ENCODE data around the gene AGFG2. TPM values are rescaled to one million over a fixed set of nuclear protein-coding genes. Genes with fewer than 3 reads are reported as not detected.

The AGFG2 gene
- total RNA-seq, 1 donor, result 19.3 TPM

- DNase-seq (ENCODE audit: low read depth), result no peak
- no peak overlapping the region for H3K4me3 ChIP-seq (ENCODE audit: low read depth, low read length)
- TF ChIP-seq CTCF (IDR thresholded peaks at IDR 0.05; ENCODE audit: insufficient read depth, low read length), result no peak
These were observed 25.7 kb upstream of the AGFG2 start for GRCh38 chr7:100513212-100513810.

- no peak for TF ChIP-seq CTCF (IDR thresholded peaks at IDR 0.05; ENCODE audit: insufficient read depth, low read length)
- peak; percentile 93 for DNase-seq (ENCODE audit: low read depth)
These were observed 23.9 kb upstream of the AGFG2 start for GRCh38 chr7:100515072-100515532.

GRCh38 chr7:100516135-100516812 is 22.7 kb upstream of the AGFG2 start:
- H3K4me3 ChIP-seq (ENCODE audit: low read depth, low read length), result no peak overlapping the region
- peak; percentile 97 for DNase-seq (ENCODE audit: low read depth)
- TF ChIP-seq CTCF (IDR thresholded peaks at IDR 0.05; ENCODE audit: insufficient read depth, low read length), result no peak

More at GRCh38 chr7:100515072-100515532, 23.9 kb upstream of the AGFG2 start:
- H3K4me3 ChIP-seq (ENCODE audit: low read depth, low read length), result no peak overlapping the region

GRCh38 chr7:100517305-100517704 is 21.7 kb upstream of the AGFG2 start:
- TF ChIP-seq CTCF (IDR thresholded peaks at IDR 0.05; ENCODE audit: insufficient read depth, low read length), result no peak

GRCh38 chr7:100519580-100519979 is 19.4 kb upstream of the AGFG2 start:
- TF ChIP-seq CTCF (IDR thresholded peaks at IDR 0.05; ENCODE audit: insufficient read depth, low read length), result no peak
- no peak for DNase-seq (ENCODE audit: low read depth)
- H3K4me3 ChIP-seq (ENCODE audit: low read depth, low read length), result no peak overlapping the region

More at GRCh38 chr7:100517305-100517704, 21.7 kb upstream of the AGFG2 start:
- no peak overlapping the region for H3K4me3 ChIP-seq (ENCODE audit: low read depth, low read length)
- DNase-seq (ENCODE audit: low read depth), result no peak

GRCh38 chr7:100520138-100520537 is 18.9 kb upstream of the AGFG2 start:
- no peak for TF ChIP-seq CTCF (IDR thresholded peaks at IDR 0.05; ENCODE audit: insufficient read depth, low read length)
- no peak for DNase-seq (ENCODE audit: low read depth)
- no peak overlapping the region for H3K4me3 ChIP-seq (ENCODE audit: low read depth, low read length)

All from fibroblast of the aortic adventitia (primary cell).